Stimulated activated CD4-positive, alpha-beta T cell treated with anti-CD3 and anti-CD28 coated beads, Interleukin-12 subunit alpha, Interleukin-12 subunit beta, amount 100 ng/mL, for 48 hours (primary cell): ENCODE results near the gene EDAR.

ENCODE experiments used
- DNase-seq, 3 donors: peaks; one replicate each; pipeline ENCODE4 v3.0.0-alpha.2; 2020; ENCODE audit warnings: low read depth in 2 of 3, low spot score in 1 of 3

EDAR gene

GRCh38 chr2:108941767-108942166 lies 47.3 kb downstream of the EDAR start:
- DNase-seq = no peak

- DNase-seq = no peak
Measured at GRCh38 chr2:108941161-108941665, 47.8 kb downstream of the EDAR start.

DNA sequence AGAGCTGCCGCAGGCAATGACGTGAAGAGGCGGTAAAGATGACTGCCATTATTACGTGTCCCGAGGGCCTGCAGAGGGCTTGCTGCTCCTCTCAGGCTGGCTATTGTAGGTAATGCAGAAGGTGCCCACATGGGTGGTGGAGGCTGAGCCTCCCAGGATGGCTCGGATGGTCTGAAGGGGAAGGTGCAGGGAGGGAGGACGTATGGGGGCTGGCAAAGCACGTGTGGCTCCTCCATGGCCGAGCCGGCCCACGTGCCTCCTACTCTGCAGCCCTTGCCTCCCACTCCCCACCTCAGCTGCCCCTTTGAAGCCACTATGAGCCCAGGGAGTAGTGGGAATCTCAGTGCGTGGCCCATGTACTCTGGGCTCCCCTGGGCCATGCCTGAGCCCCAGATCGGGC lies 48.9 kb downstream of the EDAR start:
- DNase-seq = no peak

GRCh38 chr2:108938077-108938710 lies 50.8 kb downstream of the EDAR start:
- DNase-seq = no peak

- peak in 1 of 3 donors; percentile 4 for DNase-seq
Measured at GRCh38 chr2:108937367-108938017, 51.5 kb downstream of the EDAR start.

GRCh38 chr2:108936866-108937265 lies 52.2 kb downstream of the EDAR start:
- DNase-seq = no peak

- no peak for DNase-seq
Measured at GRCh38 chr2:108936076-108936864, 52.8 kb downstream of the EDAR start.

DNA sequence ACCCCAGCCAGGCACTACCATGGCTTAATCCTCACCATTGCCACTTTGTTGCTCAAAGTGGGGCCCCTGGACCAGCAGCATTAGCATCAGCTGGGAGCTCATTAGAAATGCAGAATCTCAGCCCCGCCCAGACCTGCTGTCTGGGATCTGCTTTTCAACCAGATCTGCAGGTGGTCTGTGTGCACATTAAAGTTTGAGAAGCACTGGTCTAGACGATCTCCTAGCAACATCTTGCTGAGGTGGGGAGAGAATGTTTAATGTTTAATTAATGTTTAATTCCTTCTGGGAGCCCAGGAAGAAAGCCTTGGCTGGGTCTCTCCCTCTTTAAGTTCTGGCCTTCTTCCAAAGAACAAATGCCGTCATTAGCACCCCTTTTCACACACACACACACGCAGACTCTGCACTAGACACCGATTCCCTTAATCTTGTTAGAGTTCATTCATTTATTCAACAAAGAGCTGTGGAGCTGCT lies 53.7 kb downstream of the EDAR start:
- no peak for DNase-seq

- no peak for DNase-seq
Measured at GRCh38 chr2:108934583-108935245, 54.3 kb downstream of the EDAR start.

DNA sequence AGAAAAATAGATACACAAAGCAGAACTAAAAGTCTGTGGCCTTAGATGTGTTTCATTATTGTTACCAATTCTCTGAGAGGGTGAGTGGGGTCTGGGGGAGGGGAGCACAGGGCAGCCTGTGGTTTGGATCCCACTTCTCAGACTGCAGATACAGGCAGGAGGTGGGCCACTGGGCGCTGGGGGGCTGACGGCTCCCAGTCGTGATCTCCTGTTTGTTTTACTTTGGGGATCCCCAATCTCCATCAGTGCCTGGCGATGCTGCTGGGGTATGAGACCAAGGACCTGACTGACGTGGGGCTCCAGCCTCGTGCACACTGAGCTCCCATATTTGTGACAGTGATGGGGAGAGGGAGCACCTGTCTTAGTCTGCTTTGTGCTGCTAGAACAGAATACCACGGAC lies 54.9 kb downstream of the EDAR start:
- no peak for DNase-seq

DNA sequence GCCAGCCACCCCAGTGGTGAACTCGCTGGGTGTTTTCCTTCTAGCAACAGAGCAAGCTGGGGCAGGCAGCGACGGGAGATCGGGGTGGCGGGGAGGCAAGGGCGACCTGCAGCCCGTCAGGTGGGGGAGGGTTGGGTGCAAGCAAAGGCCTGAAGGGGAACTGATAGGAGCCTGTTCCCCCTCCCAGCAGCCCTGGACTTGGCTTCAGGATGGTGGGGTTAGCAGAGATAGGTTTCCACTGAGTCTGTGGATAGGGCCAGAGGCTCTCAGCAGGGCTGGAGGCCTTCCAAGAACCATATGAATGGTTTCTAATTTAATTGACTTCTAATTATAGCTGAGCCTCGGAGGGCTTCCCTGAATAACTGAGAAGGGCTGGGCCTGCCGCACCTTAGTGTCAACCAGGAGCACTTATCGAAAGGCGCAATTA lies 55.3 kb downstream of the EDAR start:
- no peak for DNase-seq

DNA sequence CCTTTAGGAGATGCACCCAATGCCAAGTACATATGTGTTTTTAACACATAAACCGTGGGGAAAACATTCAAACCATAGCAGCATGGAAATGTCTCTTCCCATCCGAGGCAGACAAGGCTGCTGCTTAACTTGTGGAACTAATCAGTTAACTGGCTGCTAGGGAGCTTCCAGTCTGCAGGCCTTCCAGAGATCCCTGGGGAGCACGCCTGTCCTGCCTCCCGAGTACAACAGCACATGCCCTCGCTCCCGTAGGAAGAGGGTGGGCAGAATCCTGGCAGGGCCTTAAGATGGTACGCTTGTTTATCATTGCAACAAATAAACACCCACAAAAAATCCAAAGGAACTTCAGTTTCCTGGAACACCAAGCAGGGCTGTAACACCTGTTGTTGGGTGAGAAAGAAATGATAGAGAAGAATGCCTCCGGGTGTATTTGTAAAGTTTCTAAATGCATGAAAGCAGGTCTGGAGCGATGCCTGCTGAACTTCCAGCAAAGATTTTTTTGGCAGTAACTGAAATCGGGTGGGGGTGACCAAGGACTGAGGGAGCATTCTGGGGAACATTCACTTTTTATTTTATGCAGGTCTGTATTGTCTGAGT lies 56.2 kb downstream of the EDAR start:
- DNase-seq = no peak

DNA sequence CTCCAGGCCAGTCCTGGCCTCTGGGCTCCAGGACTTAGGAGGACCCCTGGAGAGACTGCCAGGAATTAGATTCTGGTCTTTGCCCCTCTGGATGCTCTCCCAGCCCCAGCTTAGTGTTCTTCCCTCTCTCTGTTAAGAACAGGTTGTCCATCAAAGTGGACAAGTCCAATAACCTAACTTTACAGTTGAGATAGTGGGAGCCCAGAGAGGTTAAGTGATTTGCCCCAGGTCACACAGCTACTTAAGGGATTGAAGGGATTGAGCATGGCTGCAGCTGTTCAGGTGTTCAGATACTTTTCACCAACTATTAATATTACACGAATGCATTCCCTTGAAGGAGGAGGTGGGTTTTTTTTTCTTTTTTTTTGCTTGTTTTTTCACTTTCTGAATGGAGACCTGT lies 57.6 kb downstream of the EDAR start:
- DNase-seq = no peak

DNA sequence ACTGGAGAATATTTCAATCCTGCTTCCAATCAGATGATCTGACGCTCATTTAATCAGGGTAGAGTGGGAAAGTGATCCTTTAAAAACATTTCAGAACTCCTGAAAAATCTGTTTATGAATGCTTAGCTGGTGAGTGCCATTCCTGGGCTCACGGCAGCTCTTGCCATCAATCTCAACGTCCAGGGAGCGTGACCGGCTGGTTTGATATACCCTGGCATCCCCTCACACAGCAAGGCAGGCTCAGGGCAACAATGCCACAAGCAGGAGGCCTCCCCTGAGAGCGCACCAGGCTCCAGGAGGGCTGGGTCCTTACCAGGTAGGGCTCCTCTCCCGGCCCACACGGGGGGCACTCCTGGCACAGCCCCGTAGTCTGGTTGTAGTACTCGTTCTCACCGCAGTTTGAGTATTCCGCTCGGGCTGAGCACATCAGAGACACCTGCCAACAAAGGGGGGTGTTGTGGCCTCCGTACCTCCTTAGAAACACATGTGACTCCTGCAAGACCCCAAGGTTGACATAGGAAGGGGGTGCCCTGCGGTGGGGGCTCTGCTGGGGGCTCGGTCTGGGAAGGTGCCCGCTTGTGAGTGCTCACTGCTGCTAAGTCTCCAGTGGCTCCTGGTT lies 59.1 kb downstream of the EDAR start:
- no peak for DNase-seq

- no peak for DNase-seq
Measured at GRCh38 chr2:108928660-108929377, 60.2 kb downstream of the EDAR start.

DNA sequence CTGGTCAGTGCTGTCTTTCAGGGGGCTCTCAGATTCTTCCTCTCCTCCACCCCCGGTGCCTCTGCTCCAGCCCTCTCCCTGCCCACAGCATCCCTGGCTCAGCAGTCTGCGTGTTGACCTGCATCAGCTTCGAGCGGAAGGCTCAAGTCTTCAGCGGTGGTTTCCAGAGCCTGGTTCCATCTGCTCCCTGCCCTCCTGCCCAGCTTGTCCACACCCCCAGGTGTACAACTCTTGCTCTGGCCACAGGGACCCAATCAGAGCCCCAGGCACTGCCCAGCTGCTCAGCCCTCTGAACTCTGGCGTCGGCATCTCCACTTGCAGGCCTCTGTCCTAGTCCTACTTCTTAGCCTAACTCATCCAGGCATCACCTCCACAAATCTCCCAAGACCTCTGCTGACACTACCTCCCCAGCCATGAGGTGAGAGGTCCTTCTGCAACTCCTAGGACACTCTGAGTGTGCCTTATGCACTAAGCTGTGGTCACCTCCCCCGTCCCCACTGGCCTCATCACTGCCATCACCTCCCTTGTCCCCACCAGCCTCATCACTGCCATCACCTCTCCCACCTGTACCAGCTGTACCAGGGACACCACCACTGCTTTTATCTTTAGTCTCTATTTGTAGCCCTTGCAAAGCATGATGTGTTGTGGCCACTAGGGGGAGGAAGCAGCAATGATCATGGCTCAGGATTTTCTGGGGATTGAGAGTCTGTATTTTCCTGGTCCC lies 60.9 kb downstream of the EDAR start:
- peak; percentile 8 to 29 (median 9) for DNase-seq

DNA sequence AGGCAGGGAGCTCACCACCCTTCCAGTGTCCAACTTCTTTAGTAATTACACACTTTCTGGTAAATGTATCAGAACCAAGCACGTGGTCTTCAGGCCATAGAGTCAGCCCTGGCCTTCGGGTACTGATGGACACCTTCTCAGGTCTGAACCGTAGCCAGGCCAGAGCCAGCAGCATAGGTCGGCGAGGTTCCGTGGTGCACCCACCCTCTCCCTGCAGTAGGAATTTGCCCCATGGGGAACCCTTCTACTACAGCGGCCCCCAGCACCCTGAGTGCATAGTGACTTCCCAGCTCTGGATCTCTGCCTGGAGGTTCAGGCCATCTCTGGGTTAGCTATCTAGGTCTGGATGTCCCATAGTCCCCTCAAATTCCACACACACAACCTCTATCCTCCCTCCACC lies 61.6 kb downstream of the EDAR start:
- no peak for DNase-seq

DNA sequence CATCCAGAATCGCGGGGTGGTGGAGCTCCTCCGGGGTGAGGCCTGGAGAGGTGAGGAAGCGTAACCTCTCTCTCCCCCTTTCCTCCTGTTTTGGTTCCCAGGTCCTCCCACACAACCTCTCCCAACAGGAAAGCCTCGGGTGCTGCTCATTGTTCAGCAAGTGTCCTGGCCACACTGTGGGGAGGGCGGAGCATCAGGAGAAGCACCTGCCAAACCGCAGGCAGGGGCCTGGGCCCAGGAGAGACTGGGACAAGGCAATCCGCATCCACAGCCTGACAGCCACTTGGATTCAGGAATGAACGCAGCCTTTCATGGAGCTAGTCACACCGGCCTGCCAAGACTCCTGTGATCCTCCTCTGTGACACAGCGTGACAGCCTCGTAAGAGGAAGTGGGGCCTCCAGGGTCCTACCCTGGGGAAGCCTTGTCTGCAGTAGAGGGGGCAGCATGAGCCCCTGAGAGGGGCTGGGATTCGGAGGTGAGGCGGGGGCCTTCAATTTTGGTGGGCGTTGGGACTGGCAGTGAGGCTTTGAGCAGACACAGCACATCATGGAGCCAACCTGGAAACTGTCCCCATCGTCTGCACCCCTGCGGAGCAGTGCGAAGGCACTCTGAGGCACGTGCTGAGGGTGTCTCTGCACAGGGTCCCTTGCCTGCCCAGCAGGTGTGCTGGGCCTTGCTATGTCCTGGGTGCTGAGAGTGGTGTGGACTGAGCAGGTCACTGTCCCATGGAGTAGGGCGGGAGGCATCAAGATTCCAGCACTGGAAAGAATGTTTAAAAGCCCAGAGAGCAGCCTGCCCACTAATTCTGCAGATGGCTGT lies 62.2 kb downstream of the EDAR start:
- DNase-seq = no peak
